Gastrocnemius medialis (tissue), 4 donors: ENCODE measurements around the gene PLXDC2.

Experiments
- POLR2A ChIP-seq, 2 donors: fragments of 450-650 bp; IDR thresholded peaks; one replicate each; pipeline ENCODE4 v1.6.1; 2017; ENCODE audit warnings: antibody characterized with exemption in 2 of 2, mild to moderate bottlenecking in 2 of 2, moderate library complexity in 2 of 2
- TF ChIP-seq, protein P1 (sequence below), 5 experiments: fragments of 450-650 bp in 3 of 5; fragments of 200-600 bp in 2 of 5; sonication (generic) in 2 of 5; IDR thresholded peaks in 4 of 5; conservative IDR thresholded peaks in 1 of 5; 1 replicate in 4 of 5; 2 replicates in 1 of 5; pipeline ENCODE4 v1.5.1; 2016 to 2019; ENCODE audit warnings: antibody characterized with exemption in 5 of 5, mild to moderate bottlenecking in 3 of 5, moderate library complexity in 3 of 5

DNA sequence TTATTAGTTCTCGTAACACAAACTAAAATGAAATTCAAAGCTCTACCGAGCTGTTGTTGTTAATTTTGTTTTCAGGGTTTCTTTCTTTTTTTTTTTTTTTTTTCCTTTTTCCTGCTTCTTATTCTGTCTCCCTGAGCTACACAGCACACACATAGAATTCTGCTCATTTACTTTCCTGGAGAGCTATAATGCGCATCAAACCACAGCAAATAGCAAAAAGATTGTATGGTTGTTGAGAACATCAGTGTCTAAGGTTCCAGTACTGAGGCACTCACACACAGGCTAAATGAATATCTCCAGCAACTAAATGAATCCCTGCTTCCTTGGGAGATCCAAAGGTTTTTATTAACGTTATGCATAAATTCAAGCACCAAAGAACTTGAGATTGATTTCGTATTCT is 418.3 kb downstream of the PLXDC2 start:
- TF ChIP-seq POLR2A (IDR thresholded peaks at IDR 0.05) = no peak
- TF ChIP-seq, protein P1, sequence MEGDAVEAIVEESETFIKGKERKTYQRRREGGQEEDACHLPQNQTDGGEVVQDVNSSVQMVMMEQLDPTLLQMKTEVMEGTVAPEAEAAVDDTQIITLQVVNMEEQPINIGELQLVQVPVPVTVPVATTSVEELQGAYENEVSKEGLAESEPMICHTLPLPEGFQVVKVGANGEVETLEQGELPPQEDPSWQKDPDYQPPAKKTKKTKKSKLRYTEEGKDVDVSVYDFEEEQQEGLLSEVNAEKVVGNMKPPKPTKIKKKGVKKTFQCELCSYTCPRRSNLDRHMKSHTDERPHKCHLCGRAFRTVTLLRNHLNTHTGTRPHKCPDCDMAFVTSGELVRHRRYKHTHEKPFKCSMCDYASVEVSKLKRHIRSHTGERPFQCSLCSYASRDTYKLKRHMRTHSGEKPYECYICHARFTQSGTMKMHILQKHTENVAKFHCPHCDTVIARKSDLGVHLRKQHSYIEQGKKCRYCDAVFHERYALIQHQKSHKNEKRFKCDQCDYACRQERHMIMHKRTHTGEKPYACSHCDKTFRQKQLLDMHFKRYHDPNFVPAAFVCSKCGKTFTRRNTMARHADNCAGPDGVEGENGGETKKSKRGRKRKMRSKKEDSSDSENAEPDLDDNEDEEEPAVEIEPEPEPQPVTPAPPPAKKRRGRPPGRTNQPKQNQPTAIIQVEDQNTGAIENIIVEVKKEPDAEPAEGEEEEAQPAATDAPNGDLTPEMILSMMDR (IDR thresholded peaks at IDR 0.05 in 4 of 5, conservative IDR thresholded peaks at IDR 0.05 in 1 of 5) = no peak
